T-helper 2 cell (primary cell): Measurements from ENCODE around the gene STXBP3.
"Not testable (repeated sequence)": the region's sequence is repeated elsewhere in the genome, so short reads cannot be mapped to it uniquely, and the experiment has no call there.

Experiments used
- DNase-seq, 5 experiments: peaks; one replicate each; pipeline versions ENCODE4 v3.0.0 to v3.0.0-alpha.2; 2012 to 2022

STXBP3 gene

GRCh38 chr1:108729481-108729880 is 17.0 kb upstream of the STXBP3 start:
- DNase-seq = no peak

- no peak for DNase-seq
Measured at GRCh38 chr1:108732398-108732797, 14.1 kb upstream of the STXBP3 start.

GRCh38 chr1:108734171-108734865 is 12.2 kb upstream of the STXBP3 start:
- DNase-seq = no peak

DNA sequence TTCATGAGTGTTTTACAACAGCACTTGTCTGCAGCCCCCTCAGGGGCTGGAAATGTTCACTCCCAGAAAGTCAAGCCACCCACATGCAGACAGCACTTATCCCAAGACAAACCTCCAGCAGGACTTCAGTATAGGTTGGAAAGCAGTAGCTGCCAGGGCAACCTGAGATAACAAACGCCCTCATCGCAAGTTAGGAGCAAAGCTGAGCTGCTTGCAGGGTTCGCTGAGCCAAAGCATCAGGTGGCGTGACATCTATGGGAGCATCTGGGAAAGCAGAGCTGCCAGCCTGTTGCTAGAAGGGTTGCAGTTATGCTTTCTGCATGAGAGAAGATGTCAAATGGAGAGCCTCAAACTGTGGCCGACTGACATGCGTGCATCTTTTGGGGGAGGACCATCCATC is 4.2 kb upstream of the STXBP3 start:
- DNase-seq = no peak

- DNase-seq = no peak
Measured at GRCh38 chr1:108745980-108746381, 493 bp upstream of the STXBP3 start.

- DNase-seq = peak in 4 of 5 experiments; percentile 16 to 67 (median 26)
Measured at GRCh38 chr1:108747171-108747850, 837 bp downstream of the STXBP3 start.

DNA sequence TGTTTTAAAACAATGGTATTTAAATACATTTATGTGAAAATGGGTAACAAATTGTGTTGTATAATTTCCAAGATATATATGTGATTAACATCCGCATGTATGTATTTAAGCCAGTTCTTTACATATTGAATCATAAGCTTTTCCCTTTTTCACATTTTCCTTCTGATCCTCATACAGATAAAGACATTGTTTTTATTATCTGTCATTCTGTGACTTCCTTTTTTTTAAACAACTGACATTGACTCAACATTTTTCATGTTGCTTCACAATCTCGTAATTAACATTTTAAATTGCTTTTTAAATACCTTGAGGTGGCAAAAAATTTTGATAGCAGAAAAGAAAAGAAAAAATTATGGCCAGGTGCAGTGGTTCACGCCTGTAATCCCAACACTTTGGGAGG is 1.4 kb downstream of the STXBP3 start:
- DNase-seq = no peak

GRCh38 chr1:108749081-108749480 is 2.6 kb downstream of the STXBP3 start:
- no peak for DNase-seq

GRCh38 chr1:108750476-108751181 is 4.2 kb downstream of the STXBP3 start:
- no peak for DNase-seq

DNA sequence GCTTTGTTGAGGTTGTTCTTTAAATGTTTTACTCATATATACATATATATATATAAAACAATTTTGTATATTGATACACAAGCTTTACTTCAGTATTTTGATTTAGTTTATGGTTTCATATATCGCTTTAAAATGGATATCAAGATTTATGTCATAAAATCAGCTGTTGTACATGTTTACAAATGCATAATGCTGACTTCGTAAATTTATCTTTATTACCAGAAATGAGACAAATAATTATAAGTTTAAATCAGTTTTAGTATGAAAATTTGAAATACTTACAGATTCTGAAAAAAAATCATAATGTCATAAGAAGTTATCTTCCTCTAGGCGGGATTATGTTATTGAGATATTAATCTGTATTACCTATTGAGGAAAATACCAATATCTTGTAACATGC is 6.9 kb downstream of the STXBP3 start:
- DNase-seq = no peak

- no peak for DNase-seq
Measured at GRCh38 chr1:108758796-108759195, 12.3 kb downstream of the STXBP3 start.

DNA sequence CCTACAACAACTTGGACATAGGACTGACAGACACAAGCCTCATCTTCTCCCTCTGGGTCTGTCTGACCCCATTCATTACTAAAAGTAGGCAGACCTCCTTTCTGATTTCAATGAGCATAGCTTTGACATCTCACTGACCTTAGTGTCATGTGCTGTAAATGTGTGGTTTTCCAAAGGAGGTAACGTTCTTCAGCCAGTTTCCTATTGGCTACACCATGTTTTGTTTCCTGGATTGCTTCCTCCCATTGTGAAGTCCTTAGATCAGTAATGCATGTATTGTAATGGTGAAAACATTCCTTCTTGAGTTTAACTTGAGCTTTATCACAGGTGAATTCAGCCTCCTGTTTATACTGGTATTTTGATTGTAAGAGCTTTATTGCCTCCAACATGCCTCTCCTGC is 20.6 kb downstream of the STXBP3 start:
- DNase-seq = no peak

GRCh38 chr1:108767708-108768107 is 21.2 kb downstream of the STXBP3 start:
- DNase-seq = no peak

- DNase-seq = no peak
Measured at GRCh38 chr1:108777839-108778238, 31.4 kb downstream of the STXBP3 start.

DNA sequence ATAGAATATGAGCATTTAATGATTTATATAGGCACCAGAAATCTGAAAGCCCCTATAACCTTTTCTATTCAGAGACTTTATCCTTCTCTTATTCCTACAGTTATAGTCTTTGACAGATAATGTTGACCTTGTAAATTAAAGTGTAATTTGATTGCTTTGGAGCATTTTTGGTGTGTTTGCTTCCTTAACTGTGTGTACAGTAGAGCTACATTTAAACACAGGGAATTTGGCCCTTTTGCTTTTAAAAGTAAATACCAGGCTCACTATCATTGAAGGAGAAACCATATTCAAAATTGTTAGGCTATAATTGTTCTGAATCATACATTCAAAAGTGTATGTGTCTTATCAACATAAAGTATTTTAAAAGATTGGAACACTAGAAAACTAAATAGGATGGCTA is 33.0 kb downstream of the STXBP3 start:
- DNase-seq = no peak

DNA sequence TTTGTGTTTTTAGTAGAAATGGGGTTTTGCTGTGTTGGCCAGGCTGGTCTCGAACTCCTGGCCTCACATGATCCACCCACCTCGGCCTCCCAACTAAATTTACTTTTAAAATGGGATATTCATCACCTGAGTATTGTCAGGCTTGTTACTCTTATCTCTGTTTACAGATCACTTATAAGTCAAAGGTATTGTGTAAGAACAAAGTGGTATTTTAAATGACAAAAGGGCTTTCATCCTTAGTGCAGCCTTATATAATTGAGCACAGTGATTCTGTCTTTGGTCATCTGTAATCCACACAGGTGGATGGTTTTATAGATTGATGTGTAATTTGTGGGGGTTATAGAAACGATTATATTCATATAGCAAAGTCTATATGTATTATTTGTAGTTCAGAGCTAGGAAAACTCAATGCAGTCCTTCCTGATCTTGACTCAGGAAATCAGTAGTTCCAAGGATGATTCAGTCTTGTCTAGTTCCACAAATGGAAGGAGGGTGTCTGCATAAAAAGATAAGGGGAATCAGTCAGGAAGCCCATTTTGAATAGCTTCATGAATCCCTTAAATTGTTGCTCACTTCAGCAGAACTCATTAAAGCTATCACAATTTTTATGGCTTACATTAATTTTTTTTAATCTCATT is 34.6 kb downstream of the STXBP3 start:
- DNase-seq = no peak

DNA sequence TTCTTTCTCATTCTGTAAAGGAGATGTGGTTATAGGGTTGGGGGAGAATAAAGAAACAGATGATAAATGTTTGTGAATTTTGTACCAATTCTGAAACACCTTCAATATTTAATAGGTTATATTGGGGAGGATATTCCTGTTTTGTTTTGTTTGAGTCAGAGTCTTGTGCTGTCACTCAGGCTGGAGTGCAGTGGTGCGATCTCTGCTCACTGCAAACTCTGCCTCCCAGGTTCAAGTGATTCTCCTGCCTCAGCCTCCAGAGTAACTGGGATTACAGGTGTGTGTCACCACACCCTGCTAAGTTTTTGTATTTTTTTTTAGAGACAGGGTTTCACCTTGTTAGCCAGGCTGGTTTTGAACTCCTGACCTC is 35.1 kb downstream of the STXBP3 start:
- not testable (repeated sequence) for DNase-seq

- DNase-seq = no peak
Measured at GRCh38 chr1:108785264-108785663, 38.8 kb downstream of the STXBP3 start.

DNA sequence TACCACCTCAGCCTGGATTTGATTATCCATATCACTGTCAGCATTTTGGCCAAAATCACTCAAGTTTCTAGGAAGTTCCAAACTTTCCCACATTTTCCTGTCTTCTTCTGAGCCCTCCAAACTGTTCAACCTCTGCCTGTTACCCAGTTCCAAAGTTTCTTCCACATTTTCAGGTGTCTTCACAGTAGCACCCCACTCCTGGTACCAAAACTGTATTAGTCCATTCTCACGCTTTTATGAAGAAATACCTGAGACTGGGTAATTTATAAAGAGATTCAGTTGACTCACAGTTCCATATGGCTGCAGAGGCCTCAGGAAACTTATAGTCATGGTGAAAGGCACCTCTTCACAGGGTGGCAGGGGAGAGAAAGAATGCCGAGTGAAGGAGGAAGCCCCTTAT is 39.4 kb downstream of the STXBP3 start:
- no peak for DNase-seq

DNA sequence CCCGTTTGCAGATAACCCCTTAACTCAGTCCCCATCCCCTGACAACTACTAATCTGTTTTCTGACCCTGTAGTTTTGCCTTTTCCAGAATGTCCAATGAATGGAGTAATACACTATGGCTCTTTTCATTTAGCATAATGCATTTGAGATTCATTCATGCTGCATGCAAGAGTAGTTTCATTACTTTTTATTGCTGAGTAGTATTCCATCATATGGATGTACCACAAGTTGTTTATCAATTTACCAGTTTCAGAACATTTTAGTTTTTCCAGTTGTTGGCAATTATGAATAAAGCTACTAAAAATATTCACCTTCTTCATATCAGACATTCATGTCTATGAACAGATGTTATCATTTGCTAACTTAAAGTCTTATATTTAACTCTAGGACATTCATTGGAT is 45.3 kb downstream of the STXBP3 start:
- DNase-seq = no peak

DNA sequence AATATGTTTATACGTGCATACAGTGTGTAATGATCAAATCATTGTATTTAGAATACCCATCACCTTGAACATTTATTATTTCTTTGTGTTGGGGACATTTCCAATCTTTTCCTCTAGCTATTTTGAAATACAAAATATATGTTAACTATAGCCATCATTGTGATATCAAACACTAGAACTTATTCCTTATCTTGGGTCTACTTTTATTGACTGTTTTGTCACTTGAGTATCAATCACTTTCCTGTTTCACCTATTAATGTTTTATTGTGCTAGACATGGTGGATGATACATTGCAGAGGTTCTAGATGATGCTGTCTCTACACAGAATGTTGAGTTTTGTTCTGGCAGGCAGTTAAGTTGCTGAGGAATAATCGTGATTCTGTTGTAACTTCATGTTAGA is 45.9 kb downstream of the STXBP3 start:
- no peak for DNase-seq

GRCh38 chr1:108799001-108799400 is 52.5 kb downstream of the STXBP3 start:
- no peak for DNase-seq

- no peak for DNase-seq
Measured at GRCh38 chr1:108801101-108801500, 54.6 kb downstream of the STXBP3 start.

DNA sequence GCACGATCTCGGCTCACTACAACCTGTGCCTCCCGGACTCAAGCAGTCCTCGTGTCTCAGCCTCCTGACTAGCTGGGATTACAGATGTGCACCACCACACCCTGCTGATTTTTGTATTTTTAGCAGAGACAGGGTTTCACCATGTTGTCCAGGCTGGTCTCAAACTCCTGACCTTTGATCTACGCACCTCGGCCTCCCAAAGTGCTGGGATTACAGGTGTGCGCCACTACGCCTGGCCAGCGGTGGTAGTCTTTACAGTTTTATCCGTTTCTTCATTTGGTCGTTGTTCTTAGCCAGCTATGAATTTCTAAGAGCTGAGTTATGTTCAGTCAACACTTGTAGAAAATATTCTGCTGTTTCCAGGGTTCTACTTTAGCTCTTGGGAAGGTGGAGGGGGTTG is 57.1 kb downstream of the STXBP3 start:
- DNase-seq = no peak
